Fibroblast of lung (primary cell): ENCODE results near the gene TCEAL8.

Experiments used
- EZH2 ChIP-seq: IDR thresholded peaks from 2 replicates; pipeline ENCODE4 v1.5.1; 2012; ENCODE audit warnings: low read length, control low read depth, mild to moderate bottlenecking; ENCODE audit errors: missing control alignments
- TF ChIP-seq, protein P1 (sequence below), 2 donors: IDR thresholded peaks in 1 of 2; conservative IDR thresholded peaks in 1 of 2; 1 replicate in 1 of 2; 2 replicates in 1 of 2; pipeline ENCODE4 v1.5.1; 2011 to 2012; ENCODE audit warnings: low read length in 2 of 2, control low read depth in 1 of 2, inconsistent platforms in 1 of 2, low read depth in 1 of 2, mild to moderate bottlenecking in 1 of 2

GRCh38 chrX:103254921-103255493 lies at the start of gene TCEAL8:
- TF ChIP-seq, protein P1, sequence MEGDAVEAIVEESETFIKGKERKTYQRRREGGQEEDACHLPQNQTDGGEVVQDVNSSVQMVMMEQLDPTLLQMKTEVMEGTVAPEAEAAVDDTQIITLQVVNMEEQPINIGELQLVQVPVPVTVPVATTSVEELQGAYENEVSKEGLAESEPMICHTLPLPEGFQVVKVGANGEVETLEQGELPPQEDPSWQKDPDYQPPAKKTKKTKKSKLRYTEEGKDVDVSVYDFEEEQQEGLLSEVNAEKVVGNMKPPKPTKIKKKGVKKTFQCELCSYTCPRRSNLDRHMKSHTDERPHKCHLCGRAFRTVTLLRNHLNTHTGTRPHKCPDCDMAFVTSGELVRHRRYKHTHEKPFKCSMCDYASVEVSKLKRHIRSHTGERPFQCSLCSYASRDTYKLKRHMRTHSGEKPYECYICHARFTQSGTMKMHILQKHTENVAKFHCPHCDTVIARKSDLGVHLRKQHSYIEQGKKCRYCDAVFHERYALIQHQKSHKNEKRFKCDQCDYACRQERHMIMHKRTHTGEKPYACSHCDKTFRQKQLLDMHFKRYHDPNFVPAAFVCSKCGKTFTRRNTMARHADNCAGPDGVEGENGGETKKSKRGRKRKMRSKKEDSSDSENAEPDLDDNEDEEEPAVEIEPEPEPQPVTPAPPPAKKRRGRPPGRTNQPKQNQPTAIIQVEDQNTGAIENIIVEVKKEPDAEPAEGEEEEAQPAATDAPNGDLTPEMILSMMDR (conservative IDR thresholded peaks at IDR 0.05 in 1 of 2, IDR thresholded peaks at IDR 0.05 in 1 of 2; ENCODE audit: low read depth in 1 of 2, low read length in 2 of 2): no peak
- no peak for TF ChIP-seq EZH2
